ENCODE results near the gene UBASH3B.

Gene UBASH3B

GRCh38 chr11:122773781-122774266 lies 118.3 kb downstream of the UBASH3B start:
- DNase-seq (ENCODE audit: low read depth, low spot score), result no peak
- no peaks in the 10 kb centered on the region for H3K36me3 ChIP-seq (ENCODE audit: control insufficient read depth, insufficient read depth, low read length)
- no peak overlapping the region for H3K4me3 ChIP-seq (ENCODE audit: low read length)
- H3K4me1 ChIP-seq (ENCODE audit: control insufficient read depth, insufficient read depth, low read length), result peaks cover 1% of the 10 kb centered on the region; the same call in 1 of the 2 replicates
- H3K27me3 ChIP-seq (ENCODE audit: control insufficient read depth, insufficient read depth, low read length), result peaks cover 1% of the 10 kb centered on the region; the same call in 1 of the 2 replicates
- no CpG with 5 or more reads among the region's 8 CpGs for WGBS (ENCODE audit: insufficient coverage, insufficient read length)
- no peaks in the 10 kb centered on the region for H3K9me3 ChIP-seq (ENCODE audit: control insufficient read depth, insufficient read depth, low read length)
- H3K27ac ChIP-seq (ENCODE audit: low read length), result no peak overlapping the region

- Histone ChIP-seq H3K27ac (ENCODE audit: low read length) (no peak overlapping the region), H3K9me3 (ENCODE audit: control insufficient read depth, insufficient read depth, low read length) (no peaks in the 10 kb centered on the region), H3K27me3 (ENCODE audit: control insufficient read depth, insufficient read depth, low read length) (peaks cover 1% of the 10 kb centered on the region; the same call in 1 of the 2 replicates), H3K4me3 (ENCODE audit: low read length) (no peak overlapping the region), H3K4me1 (ENCODE audit: control insufficient read depth, insufficient read depth, low read length) (peaks cover 1% of the 10 kb centered on the region; the same call in 1 of the 2 replicates), H3K36me3 (ENCODE audit: control insufficient read depth, insufficient read depth, low read length) (no peaks in the 10 kb centered on the region)
- no CpG with 5 or more reads among the region's 3 CpGs for WGBS (ENCODE audit: insufficient coverage, insufficient read length)
- no peak for DNase-seq (ENCODE audit: low read depth, low spot score)
Measured at GRCh38 chr11:122775675-122776271, 120.3 kb downstream of the UBASH3B start.

DNA sequence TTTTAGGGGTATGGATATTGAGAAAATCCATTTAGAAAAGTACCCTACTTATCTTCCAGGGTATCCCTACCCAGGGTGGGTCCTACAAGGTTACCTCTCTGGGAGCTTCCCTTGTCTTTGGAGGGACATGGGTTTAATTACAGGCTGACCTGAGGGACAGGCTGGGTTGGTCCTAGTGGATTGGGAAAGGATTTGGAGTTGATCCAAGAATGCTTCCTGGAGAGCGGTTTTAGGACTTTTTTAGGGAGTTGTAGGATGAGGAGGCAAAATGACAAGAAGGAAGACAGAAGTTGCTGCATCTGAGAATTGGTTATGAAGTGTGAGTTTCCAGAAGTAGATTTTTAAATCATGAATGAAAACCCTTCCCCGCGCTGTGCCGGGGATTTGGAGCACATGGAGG lies 121.0 kb downstream of the UBASH3B start:
- WGBS (ENCODE audit: insufficient coverage, insufficient read length), result no CpG with 5 or more reads among the region's 4 CpGs
- H3K9me3 ChIP-seq (ENCODE audit: control insufficient read depth, insufficient read depth, low read length), result no peaks in the 10 kb centered on the region
- peaks cover 1% of the 10 kb centered on the region; the same call in 1 of the 2 replicates for H3K4me1 ChIP-seq (ENCODE audit: control insufficient read depth, insufficient read depth, low read length)
- no peak overlapping the region for H3K4me3 ChIP-seq (ENCODE audit: low read length)
- peaks cover 1% of the 10 kb centered on the region; the same call in 1 of the 2 replicates for H3K27me3 ChIP-seq (ENCODE audit: control insufficient read depth, insufficient read depth, low read length)
- DNase-seq (ENCODE audit: low read depth, low spot score), result no peak
- H3K27ac ChIP-seq (ENCODE audit: low read length), result no peak overlapping the region
- H3K36me3 ChIP-seq (ENCODE audit: control insufficient read depth, insufficient read depth, low read length), result no peaks in the 10 kb centered on the region

DNA sequence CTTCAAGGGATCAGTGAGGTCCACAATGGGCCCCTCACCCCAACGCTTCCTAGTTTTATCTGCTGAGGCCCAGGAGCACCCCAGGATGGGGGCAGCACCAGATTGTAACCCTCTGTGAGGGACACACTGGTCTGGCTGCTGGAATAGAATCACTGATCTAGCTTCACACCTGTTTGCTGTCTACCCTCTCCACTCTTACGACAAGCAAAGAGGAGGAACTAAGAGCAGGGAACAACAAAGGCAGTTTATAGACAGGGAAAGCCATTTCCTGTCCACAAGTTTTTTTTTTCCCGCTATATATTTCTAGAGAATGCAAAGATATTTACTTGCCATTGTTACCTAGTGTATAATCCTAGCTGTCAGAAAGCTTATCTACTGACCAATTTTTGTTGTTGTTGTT lies 121.8 kb downstream of the UBASH3B start:
- no CpG with 5 or more reads among the region's 3 CpGs for WGBS (ENCODE audit: insufficient coverage, insufficient read length)
- DNase-seq (ENCODE audit: low read depth, low spot score), result no peak
- Histone ChIP-seq H3K9me3 (ENCODE audit: control insufficient read depth, insufficient read depth, low read length) (no peaks in the 10 kb centered on the region), H3K27ac (ENCODE audit: low read length) (no peak overlapping the region), H3K4me3 (ENCODE audit: low read length) (no peak overlapping the region; the same call in 1 of the 2 replicates), H3K27me3 (ENCODE audit: control insufficient read depth, insufficient read depth, low read length) (peaks cover 1% of the 10 kb centered on the region; the same call in 1 of the 2 replicates), H3K36me3 (ENCODE audit: control insufficient read depth, insufficient read depth, low read length) (no peaks in the 10 kb centered on the region), H3K4me1 (ENCODE audit: control insufficient read depth, insufficient read depth, low read length) (peaks cover 1% of the 10 kb centered on the region; the same call in 1 of the 2 replicates)

DNA sequence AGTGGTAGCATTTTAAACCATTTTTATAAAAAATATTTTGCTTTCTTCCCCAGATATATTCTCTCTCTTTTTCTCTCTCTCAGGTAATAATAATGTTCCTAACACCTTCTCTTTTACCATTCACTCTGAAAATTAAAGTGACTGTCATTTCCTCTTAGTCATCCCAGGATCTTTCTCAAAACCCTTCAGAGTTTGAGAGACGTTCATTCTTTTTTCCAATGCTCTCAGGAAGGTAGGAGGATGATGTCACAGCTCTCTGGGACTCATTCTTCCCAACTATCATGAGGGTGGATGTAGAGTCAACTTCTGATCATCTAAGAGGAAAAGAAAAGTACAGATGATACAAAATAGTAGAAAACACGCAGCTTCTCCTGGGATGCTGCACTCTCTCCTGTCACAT lies 122.6 kb downstream of the UBASH3B start:
- peaks cover 1% of the 10 kb centered on the region; the same call in 1 of the 2 replicates for H3K4me1 ChIP-seq (ENCODE audit: control insufficient read depth, insufficient read depth, low read length)
- no peak overlapping the region for H3K27ac ChIP-seq (ENCODE audit: low read length)
- no peak for DNase-seq (ENCODE audit: low read depth, low spot score)
- no peaks in the 10 kb centered on the region for H3K36me3 ChIP-seq (ENCODE audit: control insufficient read depth, insufficient read depth, low read length)
- H3K4me3 ChIP-seq (ENCODE audit: low read length), result no peak overlapping the region
- no CpG with 5 or more reads among the region's 2 CpGs for WGBS (ENCODE audit: insufficient coverage, insufficient read length)
- H3K27me3 ChIP-seq (ENCODE audit: control insufficient read depth, insufficient read depth, low read length), result peaks cover 1% of the 10 kb centered on the region; the same call in 1 of the 2 replicates
- no peaks in the 10 kb centered on the region for H3K9me3 ChIP-seq (ENCODE audit: control insufficient read depth, insufficient read depth, low read length)

GRCh38 chr11:122779047-122779629 lies 123.6 kb downstream of the UBASH3B start:
- Histone ChIP-seq H3K9me3 (ENCODE audit: control insufficient read depth, insufficient read depth, low read length) (no peaks in the 10 kb centered on the region), H3K27me3 (ENCODE audit: control insufficient read depth, insufficient read depth, low read length) (peaks cover 1% of the 10 kb centered on the region; the same call in 1 of the 2 replicates), H3K4me3 (ENCODE audit: low read length) (no peak overlapping the region), H3K4me1 (ENCODE audit: control insufficient read depth, insufficient read depth, low read length) (peaks cover 1% of the 10 kb centered on the region; the same call in 1 of the 2 replicates), H3K27ac (ENCODE audit: low read length) (no peak overlapping the region), H3K36me3 (ENCODE audit: control insufficient read depth, insufficient read depth, low read length) (no peaks in the 10 kb centered on the region)
- WGBS (ENCODE audit: insufficient coverage, insufficient read length), result no CpG with 5 or more reads among the region's 12 CpGs
- no peak for DNase-seq (ENCODE audit: low read depth, low spot score)

- Histone ChIP-seq H3K4me3 (ENCODE audit: low read length) (no peak overlapping the region), H3K9me3 (ENCODE audit: control insufficient read depth, insufficient read depth, low read length) (no peaks in the 10 kb centered on the region), H3K27me3 (ENCODE audit: control insufficient read depth, insufficient read depth, low read length) (peaks cover 1% of the 10 kb centered on the region; the same call in 1 of the 2 replicates), H3K4me1 (ENCODE audit: control insufficient read depth, insufficient read depth, low read length) (peaks cover 1% of the 10 kb centered on the region; the same call in 1 of the 2 replicates), H3K36me3 (ENCODE audit: control insufficient read depth, insufficient read depth, low read length) (no peaks in the 10 kb centered on the region), H3K27ac (ENCODE audit: low read length) (no peak overlapping the region)
- WGBS (ENCODE audit: insufficient coverage, insufficient read length), result no CpG with 5 or more reads among the region's 10 CpGs
- no peak for DNase-seq (ENCODE audit: low read depth, low spot score)
Measured at GRCh38 chr11:122780296-122780949, 124.9 kb downstream of the UBASH3B start.

- DNase-seq (ENCODE audit: low read depth, low spot score), result peak; percentile 82
- no CpG with 5 or more reads among the region's 12 CpGs for WGBS (ENCODE audit: insufficient coverage, insufficient read length)
- Histone ChIP-seq H3K27ac (ENCODE audit: low read length) (no peak overlapping the region), H3K27me3 (ENCODE audit: control insufficient read depth, insufficient read depth, low read length) (peaks cover 1% of the 10 kb centered on the region; the same call in 1 of the 2 replicates), H3K4me3 (ENCODE audit: low read length) (no peak overlapping the region), H3K36me3 (ENCODE audit: control insufficient read depth, insufficient read depth, low read length) (no peaks in the 10 kb centered on the region), H3K9me3 (ENCODE audit: control insufficient read depth, insufficient read depth, low read length) (no peaks in the 10 kb centered on the region), H3K4me1 (ENCODE audit: control insufficient read depth, insufficient read depth, low read length) (peaks cover 1% of the 10 kb centered on the region; the same call in 1 of the 2 replicates)
Measured at GRCh38 chr11:122781378-122782195, 126.1 kb downstream of the UBASH3B start.

DNA sequence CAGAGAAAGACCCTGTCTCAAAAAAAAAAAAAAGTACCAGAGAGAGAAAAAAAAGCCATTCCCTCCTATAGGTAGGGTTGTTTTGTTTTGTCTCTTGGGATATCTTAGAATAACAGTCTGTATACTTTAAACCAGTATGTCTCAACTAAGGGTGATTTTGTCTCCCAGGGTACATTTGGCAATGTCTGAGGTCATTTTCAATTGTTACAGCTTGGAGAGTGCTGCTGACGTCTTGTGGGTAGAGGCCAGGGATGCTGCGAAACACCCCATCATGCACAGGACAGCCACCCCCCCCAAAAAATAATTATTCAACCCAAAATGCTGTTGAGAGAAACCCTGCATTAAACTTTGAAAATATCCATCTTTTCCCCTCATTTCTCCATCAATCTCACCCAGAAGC lies 126.7 kb downstream of the UBASH3B start:
- no peaks in the 10 kb centered on the region for H3K36me3 ChIP-seq (ENCODE audit: control insufficient read depth, insufficient read depth, low read length)
- no CpG with 5 or more reads among the region's 2 CpGs for WGBS (ENCODE audit: insufficient coverage, insufficient read length)

More for the DNA sequence above, 126.7 kb downstream of the UBASH3B start:
- no peak for DNase-seq (ENCODE audit: low read depth, low spot score)
- no peaks in the 10 kb centered on the region for H3K9me3 ChIP-seq (ENCODE audit: control insufficient read depth, insufficient read depth, low read length)
- no peaks in the 10 kb centered on the region for H3K4me1 ChIP-seq (ENCODE audit: control insufficient read depth, insufficient read depth, low read length)
- H3K4me3 ChIP-seq (ENCODE audit: low read length), result no peak overlapping the region
- no peak overlapping the region for H3K27ac ChIP-seq (ENCODE audit: low read length)
- no peaks in the 10 kb centered on the region for H3K27me3 ChIP-seq (ENCODE audit: control insufficient read depth, insufficient read depth, low read length)

All from iPS DF 6.9 (cell line).